Measurements from ENCODE around the gene GPR141.

The GPR141 gene

GRCh38 chr7:37770838-37771237 is 87.3 kb downstream of the GPR141 start:
- no peak for TF ChIP-seq EZH2phosphoT487 (IDR thresholded peaks at IDR 0.05; ENCODE audit: borderline replicate concordance)
- no peak for TF ChIP-seq CTCF (conservative IDR thresholded peaks at IDR 0.05; ENCODE audit: low read length)
- no peaks in the 10 kb centered on the region for H3K9me2 ChIP-seq (replicated peaks; ENCODE audit: low read depth, low read length)
- no peaks in the 10 kb centered on the region for H3K9me3 ChIP-seq (ENCODE audit: insufficient read depth, low read depth, low read length)
- no peaks in the 10 kb centered on the region for H3F3A ChIP-seq (ENCODE audit: low read depth)
- peaks cover 29% of the 10 kb centered on the region for H3K4me1 ChIP-seq (ENCODE audit: insufficient read depth, low read length, poor library complexity, severe bottlenecking)
- H3K27me3 ChIP-seq (ENCODE audit: insufficient read depth, low read length, poor library complexity, severe bottlenecking), result no peaks in the 10 kb centered on the region
- H2AFZ ChIP-seq (ENCODE audit: low read length), result no peak overlapping the region
- H3K36me3 ChIP-seq (ENCODE audit: insufficient read depth, low read length), result no peaks in the 10 kb centered on the region
- H3K4me2 ChIP-seq (ENCODE audit: low read depth, low read length, poor library complexity, severe bottlenecking), result no peak overlapping the region
- H4K20me1 ChIP-seq (ENCODE audit: insufficient read depth, low read length, poor library complexity, severe bottlenecking), result no peaks in the 10 kb centered on the region
- H3K4me3 ChIP-seq (ENCODE audit: low read length, poor library complexity, severe bottlenecking), result no peak overlapping the region
- no peaks in the 10 kb centered on the region for H3K79me2 ChIP-seq (ENCODE audit: insufficient read depth, low read length)
- H3K9ac ChIP-seq (ENCODE audit: low read depth, low read length, poor library complexity, severe bottlenecking), result no peak overlapping the region

GRCh38 chr7:37771342-37771741 is 87.8 kb downstream of the GPR141 start:
- Histone ChIP-seq H4K20me1 (ENCODE audit: insufficient read depth, low read length, poor library complexity, severe bottlenecking) (no peaks in the 10 kb centered on the region), H2AFZ (ENCODE audit: low read length) (no peak overlapping the region), H3K4me2 (ENCODE audit: low read depth, low read length, poor library complexity, severe bottlenecking) (no peak overlapping the region), H3K36me3 (ENCODE audit: insufficient read depth, low read length) (no peaks in the 10 kb centered on the region), H3F3A (ENCODE audit: low read depth) (no peaks in the 10 kb centered on the region), H3K27me3 (ENCODE audit: insufficient read depth, low read length, poor library complexity, severe bottlenecking) (no peaks in the 10 kb centered on the region), H3K4me3 (ENCODE audit: low read length, poor library complexity, severe bottlenecking) (no peak overlapping the region), H3K9ac (ENCODE audit: low read depth, low read length, poor library complexity, severe bottlenecking) (no peak overlapping the region), H3K9me3 (ENCODE audit: insufficient read depth, low read depth, low read length) (no peaks in the 10 kb centered on the region), H3K79me2 (ENCODE audit: insufficient read depth, low read length) (no peaks in the 10 kb centered on the region), H3K4me1 (ENCODE audit: insufficient read depth, low read length, poor library complexity, severe bottlenecking) (peaks cover 24% of the 10 kb centered on the region), H3K9me2 (replicated peaks; ENCODE audit: low read depth, low read length) (no peaks in the 10 kb centered on the region)
- TF ChIP-seq CTCF (conservative IDR thresholded peaks at IDR 0.05; ENCODE audit: low read length), result no peak
- no peak for TF ChIP-seq EZH2phosphoT487 (IDR thresholded peaks at IDR 0.05; ENCODE audit: borderline replicate concordance)

DNA sequence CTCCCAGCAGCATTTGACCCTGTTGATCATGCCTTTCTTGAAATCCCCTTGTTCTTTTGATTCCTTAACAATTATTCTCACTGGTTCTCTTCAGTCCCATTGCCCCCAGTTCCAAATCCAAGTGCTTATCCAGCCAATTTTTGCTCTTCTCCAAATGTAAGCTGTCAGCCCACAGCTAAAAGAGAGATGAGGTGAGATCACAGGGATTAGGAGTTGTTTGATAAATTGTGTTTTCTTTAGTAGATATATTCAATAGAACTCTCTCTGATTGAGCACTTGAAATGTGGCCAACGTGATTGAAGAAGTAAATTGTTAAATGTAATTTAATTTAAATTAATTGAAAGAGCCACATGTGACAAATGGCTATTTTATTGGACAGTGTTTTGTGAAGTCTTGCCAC is 88.2 kb downstream of the GPR141 start:
- Histone ChIP-seq H3K27me3 (ENCODE audit: insufficient read depth, low read length, poor library complexity, severe bottlenecking) (no peaks in the 10 kb centered on the region), H3K9me3 (ENCODE audit: insufficient read depth, low read depth, low read length) (no peaks in the 10 kb centered on the region), H3K9ac (ENCODE audit: low read depth, low read length, poor library complexity, severe bottlenecking) (no peak overlapping the region), H3F3A (ENCODE audit: low read depth) (no peaks in the 10 kb centered on the region), H3K4me2 (ENCODE audit: low read depth, low read length, poor library complexity, severe bottlenecking) (no peak overlapping the region), H3K4me1 (ENCODE audit: insufficient read depth, low read length, poor library complexity, severe bottlenecking) (peaks cover 20% of the 10 kb centered on the region), H3K36me3 (ENCODE audit: insufficient read depth, low read length) (no peaks in the 10 kb centered on the region), H3K79me2 (ENCODE audit: insufficient read depth, low read length) (no peaks in the 10 kb centered on the region), H4K20me1 (ENCODE audit: insufficient read depth, low read length, poor library complexity, severe bottlenecking) (no peaks in the 10 kb centered on the region), H3K9me2 (replicated peaks; ENCODE audit: low read depth, low read length) (no peaks in the 10 kb centered on the region), H3K4me3 (ENCODE audit: low read length, poor library complexity, severe bottlenecking) (no peak overlapping the region), H2AFZ (ENCODE audit: low read length) (no peak overlapping the region)
- TF ChIP-seq EZH2phosphoT487 (IDR thresholded peaks at IDR 0.05; ENCODE audit: borderline replicate concordance), result no peak
- no peak for TF ChIP-seq CTCF (conservative IDR thresholded peaks at IDR 0.05; ENCODE audit: low read length)
